ENCODE results near the gene ALDH4A1. TPM values are rescaled to one million over a fixed set of nuclear protein-coding genes. Genes with fewer than 3 reads are reported as not detected.

ALDH4A1 gene
- total RNA-seq, 1 donor from 2014 or later: 30.0 TPM

- TF ChIP-seq CTCF (IDR thresholded peaks at IDR 0.05; ENCODE audit: unreplicated experiment): no peak
- H3K27ac Mint-ChIP-seq: no peak overlapping the region
- no peaks in the 10 kb centered on the region for H3K36me3 Mint-ChIP-seq (ENCODE audit: insufficient read depth)
- H3K4me1 Mint-ChIP-seq (ENCODE audit: low read depth): peaks cover 30% of the 10 kb centered on the region
- H3K27me3 Mint-ChIP-seq: no peaks in the 10 kb centered on the region
- no peak overlapping the region for H3K4me3 Mint-ChIP-seq (ENCODE audit: low read depth)
- no peaks in the 10 kb centered on the region for H3K9me3 Mint-ChIP-seq (ENCODE audit: low read depth)
- DNase-seq (ENCODE audit: low spot score, unreplicated experiment): no peak
Observed at GRCh38 chr1:18946550-18947381, 44.4 kb upstream of the ALDH4A1 start.

- no peaks in the 10 kb centered on the region for H3K36me3 Mint-ChIP-seq (ENCODE audit: insufficient read depth)
- no peak for TF ChIP-seq CTCF (IDR thresholded peaks at IDR 0.05; ENCODE audit: unreplicated experiment)
- no peak overlapping the region for H3K27ac Mint-ChIP-seq
- no peak overlapping the region for H3K4me3 Mint-ChIP-seq (ENCODE audit: low read depth)
- DNase-seq (ENCODE audit: low spot score, unreplicated experiment): no peak
- peaks cover 43% of the 10 kb centered on the region for H3K4me1 Mint-ChIP-seq (ENCODE audit: low read depth)
- no peaks in the 10 kb centered on the region for H3K27me3 Mint-ChIP-seq
- no peaks in the 10 kb centered on the region for H3K9me3 Mint-ChIP-seq (ENCODE audit: low read depth)
Observed at GRCh38 chr1:18945401-18945849, 43.1 kb upstream of the ALDH4A1 start.

- no peak overlapping the region for H3K27ac Mint-ChIP-seq
- TF ChIP-seq CTCF (IDR thresholded peaks at IDR 0.05; ENCODE audit: unreplicated experiment): no peak
- DNase-seq (ENCODE audit: low spot score, unreplicated experiment): no peak
- H3K4me3 Mint-ChIP-seq (ENCODE audit: low read depth): no peak overlapping the region
- H3K9me3 Mint-ChIP-seq (ENCODE audit: low read depth): no peaks in the 10 kb centered on the region
- H3K36me3 Mint-ChIP-seq (ENCODE audit: insufficient read depth): no peaks in the 10 kb centered on the region
- peaks cover 41% of the 10 kb centered on the region for H3K4me1 Mint-ChIP-seq (ENCODE audit: low read depth)
- H3K27me3 Mint-ChIP-seq: no peaks in the 10 kb centered on the region
Observed at GRCh38 chr1:18944810-18945209, 42.5 kb upstream of the ALDH4A1 start.

- Mint-ChIP-seq H3K9me3 (ENCODE audit: low read depth) (no peaks in the 10 kb centered on the region), H3K27me3 (no peaks in the 10 kb centered on the region), H3K4me1 (ENCODE audit: low read depth) (peaks cover 34% of the 10 kb centered on the region), H3K27ac (no peak overlapping the region), H3K36me3 (ENCODE audit: insufficient read depth) (no peaks in the 10 kb centered on the region), H3K4me3 (ENCODE audit: low read depth) (no peak overlapping the region)
- no peak for DNase-seq (ENCODE audit: low spot score, unreplicated experiment)
- no peak for TF ChIP-seq CTCF (IDR thresholded peaks at IDR 0.05; ENCODE audit: unreplicated experiment)
Observed at GRCh38 chr1:18943914-18944572, 41.7 kb upstream of the ALDH4A1 start.

- no peak for DNase-seq (ENCODE audit: low spot score, unreplicated experiment)
- Mint-ChIP-seq H3K27ac (no peak overlapping the region), H3K4me3 (ENCODE audit: low read depth) (no peak overlapping the region), H3K9me3 (ENCODE audit: low read depth) (no peaks in the 10 kb centered on the region), H3K27me3 (no peaks in the 10 kb centered on the region), H3K4me1 (ENCODE audit: low read depth) (peaks cover 29% of the 10 kb centered on the region), H3K36me3 (ENCODE audit: insufficient read depth) (no peaks in the 10 kb centered on the region)
- no peak for TF ChIP-seq CTCF (IDR thresholded peaks at IDR 0.05; ENCODE audit: unreplicated experiment)
Observed at GRCh38 chr1:18943162-18943561, 40.8 kb upstream of the ALDH4A1 start.
